CD14-positive monocyte (primary cell): ENCODE data around the gene DENND10. TPM values are rescaled to one million over a fixed set of nuclear protein-coding genes. Genes with fewer than 3 reads are reported as not detected.
"Not testable (repeated sequence)": the region's sequence is repeated elsewhere in the genome, so short reads cannot be mapped to it uniquely, and the experiment has no call there.

Experiments used
- DNase-seq, 3 donors: peaks; one replicate each; pipeline ENCODE4 v3.0.0-alpha.2; 2011 to 2022
- H2AFZ ChIP-seq: 2 replicates; pipeline ENCODE4 v1.6.0; 2012; ENCODE audit warnings: mild to moderate bottlenecking, low read depth, low read length, inconsistent platforms; ENCODE audit not compliant: insufficient read depth, poor library complexity, severe bottlenecking
- H3K27ac ChIP-seq, 2 donors: 1 replicate in 1 of 2; 2 replicates in 1 of 2; pipeline ENCODE4 v1.5.1; 2012 to 2013; ENCODE audit warnings: low read length in 2 of 2, control low read depth in 1 of 2, inconsistent platforms in 1 of 2, low read depth in 1 of 2, mild to moderate bottlenecking in 1 of 2
- H3K27me3 ChIP-seq, 2 donors: one replicate each; pipeline versions ENCODE4 v1.6.0 to v1.6.1; 2011 to 2013; ENCODE audit warnings: low read length in 2 of 2; ENCODE audit not compliant: control insufficient read depth in 2 of 2, insufficient read depth in 2 of 2
- H3K36me3 ChIP-seq, 2 donors: replicated peaks in 1 of 2; 1 replicate in 1 of 2; 2 replicates in 1 of 2; pipeline versions ENCODE4 v1.5.1 to v1.6.1; 2012 to 2013; ENCODE audit warnings: low read length in 2 of 2, control low read depth in 1 of 2, inconsistent platforms in 1 of 2, mild to moderate bottlenecking in 1 of 2; ENCODE audit not compliant: insufficient read depth in 2 of 2, control insufficient read depth in 1 of 2
- H3K4me1 ChIP-seq, 2 donors: 1 replicate in 1 of 2; 2 replicates in 1 of 2; pipeline versions ENCODE4 v1.5.1 to v1.6.1; 2012 to 2013; ENCODE audit warnings: low read length in 2 of 2, control low read depth in 1 of 2, inconsistent platforms in 1 of 2, mild to moderate bottlenecking in 1 of 2, moderate library complexity in 1 of 2; ENCODE audit not compliant: insufficient read depth in 2 of 2, control insufficient read depth in 1 of 2
- H3K4me2 ChIP-seq: replicated peaks from 2 replicates; pipeline ENCODE3; 2012; ENCODE audit warnings: low read length, moderate library complexity, mild to moderate bottlenecking; ENCODE audit not compliant: poor library complexity, severe bottlenecking; ENCODE audit errors: extremely low read depth
- H3K4me3 ChIP-seq, 3 experiments: fragments of 200-600 bp in 1 of 3; sonication (generic) in 1 of 3; replicated peaks in 1 of 3; 1 replicate in 2 of 3; 2 replicates in 1 of 3; pipeline ENCODE4 v1.5.1; 2011 to 2013; ENCODE audit warnings: low read length in 3 of 3, mild to moderate bottlenecking in 3 of 3, control low read depth in 2 of 3, low read depth in 2 of 3, inconsistent platforms in 1 of 3, moderate library complexity in 1 of 3
- H3K79me2 ChIP-seq: 2 replicates; pipeline ENCODE4 v1.6.0; 2012; ENCODE audit warnings: mild to moderate bottlenecking, control low read depth, inconsistent platforms, low read length, moderate library complexity; ENCODE audit not compliant: insufficient read depth
- H3K9ac ChIP-seq: 2 replicates; pipeline ENCODE4 v1.6.0; 2017; ENCODE audit warnings: low read length, mild to moderate bottlenecking; ENCODE audit not compliant: insufficient read depth, poor library complexity, severe bottlenecking
- H3K9me3 ChIP-seq, 2 donors: replicated peaks in 1 of 2; 1 replicate in 1 of 2; 2 replicates in 1 of 2; pipeline versions ENCODE4 v1.5.1 to v1.6.1; 2012 to 2013; ENCODE audit warnings: low read length in 2 of 2, control low read depth in 1 of 2; ENCODE audit not compliant: control insufficient read depth in 1 of 2, insufficient read depth in 1 of 2
- H4K20me1 ChIP-seq: 2 replicates; pipeline ENCODE4 v1.6.0; 2012; ENCODE audit warnings: mild to moderate bottlenecking, low read length, control low read depth, moderate library complexity; ENCODE audit not compliant: insufficient read depth
- H3K27ac Mint-ChIP-seq, 7 donors: one replicate each; pipeline ENCODE4 v1.8.0; 2020; ENCODE audit warnings: mild to moderate bottlenecking in 7 of 7, mixed read lengths in 7 of 7, moderate library complexity in 6 of 7, inconsistent platforms in 2 of 7
- H3K27me3 Mint-ChIP-seq, 3 donors: one replicate each; pipeline ENCODE4 v1.8.0; 2021 to 2022; ENCODE audit warnings: low read depth in 3 of 3, mild to moderate bottlenecking in 3 of 3, mixed read lengths in 3 of 3, moderate library complexity in 3 of 3, inconsistent platforms in 1 of 3
- H3K36me3 Mint-ChIP-seq, 2 donors: one replicate each; pipeline ENCODE4 v1.8.0; 2020; ENCODE audit warnings: mixed read lengths in 2 of 2, inconsistent platforms in 1 of 2, mild to moderate bottlenecking in 1 of 2
- H3K4me1 Mint-ChIP-seq: one replicate; pipeline ENCODE4 v1.8.0; 2020; ENCODE audit warnings: mild to moderate bottlenecking, mixed read lengths
- H3K4me3 Mint-ChIP-seq, 2 donors: one replicate each; pipeline ENCODE4 v1.8.0; 2020; ENCODE audit warnings: mild to moderate bottlenecking in 2 of 2, mixed read lengths in 2 of 2, moderate library complexity in 1 of 2
- H3K9me3 Mint-ChIP-seq, 7 donors: one replicate each; pipeline ENCODE4 v1.8.0; 2020 to 2022; ENCODE audit warnings: mixed read lengths in 7 of 7, mild to moderate bottlenecking in 6 of 7, moderate library complexity in 6 of 7, inconsistent platforms in 2 of 7
- whole genome bisulfite sequencing: methylation state at CpG from one replicate; pipeline ENCODE4 v1.1.5; 2013; ENCODE audit warnings: missing lambda C conversion rate; ENCODE audit not compliant: insufficient coverage; 5-methylcytosine and 5-hydroxymethylcytosine counted together
- intact Hi-C, 2 donors: fragments of 100-400 bp; cut with micrococcal nuclease; formaldehyde crosslinking; loops; one replicate each; pipeline versions ENCODE4 v1.15.0 to v1.15.1; 2023
- polyA plus RNA-seq, 3 donors: library from polyadenylated mRNA; depleted of rRNA in 1 of 3; unstranded in 2 of 3; stranded (reverse) in 1 of 3; fragments of 300-500 nt in 2 of 3; fragments of >200 nt in 1 of 3; fragmentation: Illumina TruSeq in 2 of 3; gene quantifications; 1 replicate in 2 of 3; 2 replicates in 1 of 3; pipeline ENCODE4 v1.2.3, GENCODE V29; 2012 to 2021
- TF ChIP-seq, protein P1 (sequence below): fragments of 200-600 bp; IDR thresholded peaks from one replicate; pipeline ENCODE4 v1.8.0; 2022; ENCODE audit warnings: antibody characterized with exemption, mild to moderate bottlenecking

Gene DENND10
- polyA plus RNA-seq, 3 donors, result 129 to 188 (median 141) TPM

DNA sequence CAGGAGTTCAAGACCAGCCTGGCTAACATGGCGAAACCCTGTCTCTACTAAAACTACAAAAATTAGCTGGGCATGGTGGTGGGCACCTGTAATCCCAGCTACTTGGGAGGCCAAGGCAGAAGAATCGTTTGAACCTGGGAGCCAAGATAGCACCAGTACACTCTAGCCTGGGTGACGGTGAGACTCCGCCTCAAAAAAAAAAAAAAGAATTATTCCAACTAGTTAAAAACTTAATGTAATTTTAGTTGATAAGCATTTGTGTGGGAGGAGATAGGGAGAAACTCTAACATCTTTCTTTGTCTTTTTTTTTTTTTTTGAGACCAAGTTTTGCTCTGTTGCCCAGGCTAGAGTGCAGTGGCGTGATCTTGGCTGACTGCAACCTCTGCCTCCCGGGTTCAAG lies 3.2 kb downstream of the DENND10 start:
- DNase-seq, H3K9me3 Mint-ChIP-seq, H3K9me3 ChIP-seq, H3K4me3 ChIP-seq, H2AFZ ChIP-seq, H3K27me3 Mint-ChIP-seq, H3K9ac ChIP-seq, H3K27me3 ChIP-seq, intact Hi-C loops, H4K20me1 ChIP-seq, H3K4me3 Mint-ChIP-seq, H3K4me2 ChIP-seq: not testable (repeated sequence)
- Histone ChIP-seq H3K4me1 (peaks cover 59 to 64% of the 10 kb centered on the region in 2 donors), H3K36me3 (peaks cover 23 to 24% of the 10 kb centered on the region in 2 donors), H3K27ac (peak overlapping the region; percentile 64 to 83), H3K79me2 (peaks cover 57% of the 10 kb centered on the region)
- Mint-ChIP-seq H3K36me3 (peaks cover 22 to 47% of the 10 kb centered on the region in 2 donors), H3K4me1 (peaks cover 51% of the 10 kb centered on the region), H3K27ac (peak overlapping the region; percentile 81 to 93 (median 89))
- no CpG with 5 or more reads among the region's 6 CpGs for WGBS

DNA sequence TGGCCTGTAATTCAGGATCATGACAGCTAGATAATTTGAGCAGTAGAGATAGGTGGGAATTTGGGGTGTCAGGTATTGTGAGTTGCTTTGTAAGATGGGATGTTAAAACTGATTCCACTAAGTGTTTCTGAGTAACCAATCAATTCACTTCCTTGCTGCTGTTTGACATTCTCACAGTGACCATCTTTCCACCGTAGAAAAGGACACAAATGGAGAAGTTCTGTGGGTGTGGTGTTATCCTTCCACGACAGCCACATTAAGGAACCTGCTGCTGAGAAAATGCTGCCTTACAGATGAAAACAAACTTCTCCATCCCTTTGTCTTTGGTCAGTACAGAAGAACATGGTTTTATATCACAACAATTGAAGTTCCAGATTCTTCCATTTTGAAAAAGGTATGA lies 3.9 kb downstream of the DENND10 start:
- H3K4me3 ChIP-seq, H3K9ac ChIP-seq, intact Hi-C loops, H2AFZ ChIP-seq, H3K9me3 Mint-ChIP-seq, H4K20me1 ChIP-seq, H3K27me3 Mint-ChIP-seq, H3K27me3 ChIP-seq, H3K9me3 ChIP-seq: not testable (repeated sequence)
- H3K79me2 ChIP-seq, result peaks cover 64% of the 10 kb centered on the region
- Mint-ChIP-seq H3K36me3 (peaks cover 26 to 53% of the 10 kb centered on the region in 2 donors), H3K27ac (peak overlapping the region; percentile 84 to 93 (median 91)), H3K4me3 (peak overlapping the region in 1 of 2 donors; percentile 63), H3K4me1 (peaks cover 52% of the 10 kb centered on the region)
- peak overlapping the region; percentile 64 to 83 for H3K27ac ChIP-seq
- peak; percentile 54 to 63 (median 61) for DNase-seq
- H3K4me2 ChIP-seq, result peak overlapping the region; percentile 17
- H3K4me1 ChIP-seq, result peaks cover 65 to 71% of the 10 kb centered on the region in 2 donors
- H3K36me3 ChIP-seq, result peaks cover 29 to 30% of the 10 kb centered on the region in 2 donors
- WGBS, result no CpG with 5 or more reads among the region's 2 CpGs

DNA sequence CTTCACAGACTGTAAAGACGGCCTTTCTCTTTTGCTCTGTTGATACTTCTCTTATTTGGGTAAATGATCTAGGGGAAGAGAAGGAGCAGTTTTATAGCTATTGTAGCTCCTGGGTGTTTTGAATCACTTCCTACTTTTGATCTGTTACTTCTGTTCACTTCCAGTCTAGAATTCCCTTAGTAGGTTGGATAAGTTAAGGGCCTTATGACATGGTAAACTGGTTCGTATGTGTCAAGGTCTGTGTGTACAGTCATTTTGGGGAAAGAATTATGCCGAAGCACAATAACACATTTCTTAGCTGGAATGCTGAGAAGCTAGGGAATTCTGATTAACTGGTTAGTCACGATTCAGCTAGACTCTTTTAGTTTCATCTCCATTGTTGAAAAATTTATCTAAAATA lies 8.1 kb downstream of the DENND10 start:
- intact Hi-C loops, result loop anchor here (5.0 kb wide), 1 partner anchor 35 kb away; no protein-coding TSS in a partner anchor
- H3K4me1 Mint-ChIP-seq, result peaks cover 53% of the 10 kb centered on the region
- Histone ChIP-seq H3K79me2 (peaks cover 71% of the 10 kb centered on the region), H3K4me2 (peak overlapping the region; percentile 10), H3K27ac (peak overlapping the region in 1 of 2 donors; percentile 74), H3K9me3 (no peaks in the 10 kb centered on the region), H3K4me3 (no peak overlapping the region), H4K20me1 (peaks cover 12% of the 10 kb centered on the region), H3K9ac (no peak overlapping the region), H2AFZ (no peak overlapping the region), H3K36me3 (peaks cover 61 to 70% of the 10 kb centered on the region in 2 donors), H3K27me3 (no peaks in the 10 kb centered on the region), H3K4me1 (peaks cover 71 to 74% of the 10 kb centered on the region in 2 donors)
- no peak overlapping the region for H3K4me3 Mint-ChIP-seq
- no CpG with 5 or more reads among the region's 4 CpGs for WGBS
- peaks cover 0 to 3% (median 2%) of the 10 kb centered on the region in 7 donors for H3K9me3 Mint-ChIP-seq
- peaks cover 0 to 3% (median 0%) of the 10 kb centered on the region in 3 donors for H3K27me3 Mint-ChIP-seq
- TF ChIP-seq, protein P1, sequence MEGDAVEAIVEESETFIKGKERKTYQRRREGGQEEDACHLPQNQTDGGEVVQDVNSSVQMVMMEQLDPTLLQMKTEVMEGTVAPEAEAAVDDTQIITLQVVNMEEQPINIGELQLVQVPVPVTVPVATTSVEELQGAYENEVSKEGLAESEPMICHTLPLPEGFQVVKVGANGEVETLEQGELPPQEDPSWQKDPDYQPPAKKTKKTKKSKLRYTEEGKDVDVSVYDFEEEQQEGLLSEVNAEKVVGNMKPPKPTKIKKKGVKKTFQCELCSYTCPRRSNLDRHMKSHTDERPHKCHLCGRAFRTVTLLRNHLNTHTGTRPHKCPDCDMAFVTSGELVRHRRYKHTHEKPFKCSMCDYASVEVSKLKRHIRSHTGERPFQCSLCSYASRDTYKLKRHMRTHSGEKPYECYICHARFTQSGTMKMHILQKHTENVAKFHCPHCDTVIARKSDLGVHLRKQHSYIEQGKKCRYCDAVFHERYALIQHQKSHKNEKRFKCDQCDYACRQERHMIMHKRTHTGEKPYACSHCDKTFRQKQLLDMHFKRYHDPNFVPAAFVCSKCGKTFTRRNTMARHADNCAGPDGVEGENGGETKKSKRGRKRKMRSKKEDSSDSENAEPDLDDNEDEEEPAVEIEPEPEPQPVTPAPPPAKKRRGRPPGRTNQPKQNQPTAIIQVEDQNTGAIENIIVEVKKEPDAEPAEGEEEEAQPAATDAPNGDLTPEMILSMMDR, result no peak
- H3K27ac Mint-ChIP-seq, result peak overlapping the region in 6 of 7 donors; percentile 41 to 85 (median 74)
- peaks cover 39 to 83% of the 10 kb centered on the region in 2 donors for H3K36me3 Mint-ChIP-seq
- DNase-seq, result peak in 2 of 3 donors; percentile 37 to 49
